Superior temporal gyrus (tissue), 1 donor: ENCODE measurements around the gene NEK10.
"Not testable (repeated sequence)": the region's sequence is repeated elsewhere in the genome, so short reads cannot be mapped to it uniquely, and the experiment has no call there.

Experiments used
- DNase-seq: peaks from one replicate; pipeline ENCODE4 v3.0.0-alpha.2; 2016; ENCODE audit errors: extremely low spot score

Gene NEK10

GRCh38 chr3:27312044-27312668 is 57.0 kb downstream of the NEK10 start:
- DNase-seq, result peak; percentile 91

- no peak for DNase-seq
Measured at GRCh38 chr3:27311400-27311799, 57.8 kb downstream of the NEK10 start.

GRCh38 chr3:27310688-27311087 is 58.5 kb downstream of the NEK10 start:
- no peak for DNase-seq

- no peak for DNase-seq
Measured at GRCh38 chr3:27307566-27307965, 61.6 kb downstream of the NEK10 start.

GRCh38 chr3:27302891-27303290 is 66.3 kb downstream of the NEK10 start:
- DNase-seq, result no peak

GRCh38 chr3:27298981-27299380 is 70.2 kb downstream of the NEK10 start:
- not testable (repeated sequence) for DNase-seq

GRCh38 chr3:27293939-27294338 is 75.2 kb downstream of the NEK10 start:
- no peak for DNase-seq

GRCh38 chr3:27290760-27291159 is 78.4 kb downstream of the NEK10 start:
- DNase-seq, result no peak

- no peak for DNase-seq
Measured at GRCh38 chr3:27289769-27290413, 79.3 kb downstream of the NEK10 start.

GRCh38 chr3:27287052-27287451 is 82.1 kb downstream of the NEK10 start:
- no peak for DNase-seq

GRCh38 chr3:27286467-27286866 is 82.7 kb downstream of the NEK10 start:
- DNase-seq, result not testable (repeated sequence)

- DNase-seq, result no peak
Measured at GRCh38 chr3:27285668-27286067, 83.5 kb downstream of the NEK10 start.

GRCh38 chr3:27281671-27282150 is 87.5 kb downstream of the NEK10 start:
- DNase-seq, result no peak

GRCh38 chr3:27279123-27279522 is 90.1 kb downstream of the NEK10 start:
- peak; percentile 80 for DNase-seq

- no peak for DNase-seq
Measured at GRCh38 chr3:27278383-27279055, 90.7 kb downstream of the NEK10 start.

GRCh38 chr3:27275441-27275990 is 93.7 kb downstream of the NEK10 start:
- no peak for DNase-seq

GRCh38 chr3:27271890-27272289 is 97.3 kb downstream of the NEK10 start:
- DNase-seq, result no peak

- no peak for DNase-seq
Measured at GRCh38 chr3:27254896-27255295, 114.3 kb downstream of the NEK10 start.

GRCh38 chr3:27253831-27254230 is 115.4 kb downstream of the NEK10 start:
- no peak for DNase-seq

- DNase-seq, result no peak
Measured at GRCh38 chr3:27253391-27253790, 115.8 kb downstream of the NEK10 start.

GRCh38 chr3:27252646-27253045 is 116.5 kb downstream of the NEK10 start:
- no peak for DNase-seq

GRCh38 chr3:27244374-27244773 is 124.8 kb downstream of the NEK10 start:
- no peak for DNase-seq

GRCh38 chr3:27239951-27240350 is 129.2 kb downstream of the NEK10 start:
- no peak for DNase-seq
